Uterus (tissue), 4 donors: ENCODE data around the gene PHLPP1. TPM values are rescaled to one million over a fixed set of nuclear protein-coding genes. Genes with fewer than 3 reads are reported as not detected.
"Not testable (repeated sequence)": the region's sequence is repeated elsewhere in the genome, so short reads cannot be mapped to it uniquely, and the experiment has no call there.

Source experiments
- DNase-seq, 2 donors: peaks; one replicate each; pipeline ENCODE4 v3.0.0-alpha.2; 2019 to 2020
- H3K27ac ChIP-seq, 2 donors: fragments of 200-600 bp; sonication (generic); 1 replicate in 1 of 2; 2 replicates in 1 of 2; pipeline ENCODE4 v1.5.1; 2016 to 2018
- H3K27me3 ChIP-seq, 2 donors: fragments of 200-600 bp; sonication (generic); one replicate each; pipeline ENCODE4 v1.5.1; 2018 to 2019; ENCODE audit warnings: control low read depth in 1 of 2
- H3K36me3 ChIP-seq, 2 donors: fragments of 200-600 bp; sonication (generic); one replicate each; pipeline ENCODE4 v1.5.1; 2019; ENCODE audit warnings: control low read depth in 1 of 2
- H3K4me1 ChIP-seq, 2 donors: fragments of 200-600 bp; sonication (generic); one replicate each; pipeline ENCODE4 v1.5.1; 2018 to 2019; ENCODE audit warnings: control low read depth in 1 of 2
- H3K4me3 ChIP-seq, 2 donors: fragments of 200-600 bp; sonication (generic); 1 replicate in 1 of 2; 2 replicates in 1 of 2; pipeline ENCODE4 v1.5.1; 2018 to 2019; ENCODE audit warnings: mild to moderate bottlenecking in 1 of 2
- H3K9me3 ChIP-seq, 2 donors: fragments of 200-600 bp; sonication (generic); one replicate each; pipeline ENCODE4 v1.5.1; 2019; ENCODE audit warnings: control low read depth in 1 of 2
- CTCF ChIP-seq, 4 experiments: fragments of 200-600 bp in 2 of 4; fragments of 450-650 bp in 2 of 4; sonication (generic) in 2 of 4; IDR thresholded peaks; one replicate each; pipeline ENCODE4 v1.5.1; 2016 to 2019; ENCODE audit warnings: antibody characterized with exemption in 4 of 4, mild to moderate bottlenecking in 2 of 4, moderate library complexity in 1 of 4
- POLR2A ChIP-seq, 2 donors: fragments of 450-650 bp; IDR thresholded peaks; one replicate each; pipeline ENCODE4 v1.6.1; 2016; ENCODE audit warnings: antibody characterized with exemption in 2 of 2, mild to moderate bottlenecking in 1 of 2, moderate library complexity in 1 of 2
- intact Hi-C: fragments of 100-400 bp; cut with DNase I; formaldehyde crosslinking; loops from one replicate; pipeline ENCODE4 v1.15.1; 2023; ENCODE audit warnings: low total_unique reads
- total RNA-seq, 4 donors: library from RNA; depleted of rRNA in 3 of 4; stranded (reverse); fragments of >200 nt in 3 of 4; gene quantifications; one replicate each; pipeline versions ENCODE4 v1.1.0 to v1.2.4, GENCODE V29; 2014 to 2023
- donor health status: DM: yes; HTN: yes; CAD: no.

The PHLPP1 gene
- total RNA-seq, 4 donors from 2014 or later = 10.6 to 32.4 (median 14.1) TPM

- DNase-seq = no peak
- Histone ChIP-seq H3K36me3 (no peaks in the 10 kb centered on the region), H3K27ac (no peak overlapping the region), H3K4me3 (no peak overlapping the region), H3K9me3 (no peaks in the 10 kb centered on the region), H3K27me3 (no peaks in the 10 kb centered on the region), H3K4me1 (no peaks in the 10 kb centered on the region)
- intact Hi-C loops = no loop called here
- TF ChIP-seq POLR2A (IDR thresholded peaks at IDR 0.05) = no peak
- TF ChIP-seq CTCF (IDR thresholded peaks at IDR 0.05) = no peak
Measured at GRCh38 chr18:62697636-62698035, 17.7 kb upstream of the PHLPP1 start.

- Histone ChIP-seq H3K4me3 (no peak overlapping the region), H3K27ac (no peak overlapping the region), H3K27me3 (no peaks in the 10 kb centered on the region), H3K9me3 (no peaks in the 10 kb centered on the region), H3K36me3 (no peaks in the 10 kb centered on the region), H3K4me1 (no peaks in the 10 kb centered on the region)
- intact Hi-C loops = loop anchor here (10.0 kb wide), 1 partner anchor 117 kb away; no protein-coding TSS in a partner anchor
- TF ChIP-seq CTCF (IDR thresholded peaks at IDR 0.05) (no peak), POLR2A (IDR thresholded peaks at IDR 0.05) (no peak)
- no peak for DNase-seq
Measured at GRCh38 chr18:62702259-62702658, 13.1 kb upstream of the PHLPP1 start.

- not testable (repeated sequence) for H3K4me1 ChIP-seq, H3K9me3 ChIP-seq, H3K4me3 ChIP-seq, H3K36me3 ChIP-seq, DNase-seq, H3K27ac ChIP-seq, H3K27me3 ChIP-seq
- intact Hi-C loops = loop anchor here (10.0 kb wide), 1 partner anchor 122 kb away; no protein-coding TSS in a partner anchor
Measured at GRCh38 chr18:62706879-62707278, 8.5 kb upstream of the PHLPP1 start.

GRCh38 chr18:62709908-62710307 is 5.4 kb upstream of the PHLPP1 start:
- H3K27ac ChIP-seq, DNase-seq, H3K9me3 ChIP-seq, H3K27me3 ChIP-seq, H3K36me3 ChIP-seq, H3K4me3 ChIP-seq, H3K4me1 ChIP-seq: not testable (repeated sequence)
- intact Hi-C loops = loop anchor here (10.0 kb wide), 2 partner anchors 125 to 275 kb away; no protein-coding TSS in a partner anchor

GRCh38 chr18:62710417-62710816 is 4.9 kb upstream of the PHLPP1 start:
- no peak for TF ChIP-seq POLR2A (IDR thresholded peaks at IDR 0.05)
- no peak for TF ChIP-seq CTCF (IDR thresholded peaks at IDR 0.05)
- H3K36me3 ChIP-seq = no peaks in the 10 kb centered on the region
- no peak overlapping the region for H3K4me3 ChIP-seq
- H3K27me3 ChIP-seq = no peaks in the 10 kb centered on the region
- H3K4me1 ChIP-seq = no peaks in the 10 kb centered on the region
- H3K27ac ChIP-seq = no peak overlapping the region
- no peaks in the 10 kb centered on the region for H3K9me3 ChIP-seq
- no peak for DNase-seq
- intact Hi-C loops = loop anchor here (10.0 kb wide), 1 partner anchor 274 kb away; no protein-coding TSS in a partner anchor

GRCh38 chr18:62711781-62712180 is 3.6 kb upstream of the PHLPP1 start:
- Histone ChIP-seq H3K4me3 (no peak overlapping the region), H3K36me3 (no peaks in the 10 kb centered on the region), H3K4me1 (no peaks in the 10 kb centered on the region), H3K27ac (no peak overlapping the region), H3K27me3 (no peaks in the 10 kb centered on the region), H3K9me3 (no peaks in the 10 kb centered on the region)
- DNase-seq = no peak
- intact Hi-C loops = loop anchor here (10.0 kb wide), 1 partner anchor 273 kb away; no protein-coding TSS in a partner anchor
- TF ChIP-seq CTCF (IDR thresholded peaks at IDR 0.05) (no peak), POLR2A (IDR thresholded peaks at IDR 0.05) (no peak)
